Measurements from ENCODE around the gene ATP5F1B. TPM values are rescaled to one million over a fixed set of nuclear protein-coding genes. Genes with fewer than 3 reads are reported as not detected.

ATP5F1B gene
- 100 to 1,000 TPM; 432 to 536 TPM for total RNA-seq
- polyA plus RNA-seq (ENCODE audit: insufficient read length in 2 of 2): 100 to 1,000 TPM; 816 to 838 TPM
- long read RNA-seq, donor 1, transcript ATP5F1B-208 (2 exons, 457 nt): minor isoform, 58 of 1,231 reads
- long read RNA-seq, donor 1, transcript ATP5F1B-201 (10 exons, 1,839 nt): major isoform, 236 of 1,231 reads
- long read RNA-seq, donor 1, partial matches to known transcripts: 918 of 1,231 reads
- long read RNA-seq, donor 1, other reads (novel, unspliced or antisense): 15 of 1,231 reads
- long read RNA-seq, donor 2, transcript ATP5F1B-208 (2 exons, 457 nt): minor isoform, 15 of 241 reads
- long read RNA-seq, donor 2, transcript ATP5F1B-201 (10 exons, 1,839 nt): major isoform, 93 of 241 reads
- long read RNA-seq, donor 2, partial matches to known transcripts: 131 of 241 reads
- long read RNA-seq, donor 2, other reads (novel, unspliced or antisense): 0 of 241 reads
- long read RNA-seq, donor 3, transcript ATP5F1B-208 (2 exons, 457 nt): minor isoform, 25 of 390 reads
- long read RNA-seq, donor 3, transcript ATP5F1B-206 (3 exons, 863 nt): minor isoform, 7 of 390 reads
- long read RNA-seq, donor 3, transcript ATP5F1B-201 (10 exons, 1,839 nt): major isoform, 127 of 390 reads
- long read RNA-seq, donor 3, partial matches to known transcripts: 231 of 390 reads
- long read RNA-seq, donor 3, other reads (novel, unspliced or antisense): 0 of 390 reads
- long read RNA-seq, donor 4, transcript ATP5F1B-206 (3 exons, 863 nt): minor isoform, 10 of 756 reads
- long read RNA-seq, donor 4, transcript ATP5F1B-201 (10 exons, 1,839 nt): major isoform, 154 of 756 reads
- long read RNA-seq, donor 4, transcript ATP5F1B-208 (2 exons, 457 nt): minor isoform, 70 of 756 reads
- long read RNA-seq, donor 4, partial matches to known transcripts: 517 of 756 reads
- long read RNA-seq, donor 4, other reads (novel, unspliced or antisense): 5 of 756 reads

DNA sequence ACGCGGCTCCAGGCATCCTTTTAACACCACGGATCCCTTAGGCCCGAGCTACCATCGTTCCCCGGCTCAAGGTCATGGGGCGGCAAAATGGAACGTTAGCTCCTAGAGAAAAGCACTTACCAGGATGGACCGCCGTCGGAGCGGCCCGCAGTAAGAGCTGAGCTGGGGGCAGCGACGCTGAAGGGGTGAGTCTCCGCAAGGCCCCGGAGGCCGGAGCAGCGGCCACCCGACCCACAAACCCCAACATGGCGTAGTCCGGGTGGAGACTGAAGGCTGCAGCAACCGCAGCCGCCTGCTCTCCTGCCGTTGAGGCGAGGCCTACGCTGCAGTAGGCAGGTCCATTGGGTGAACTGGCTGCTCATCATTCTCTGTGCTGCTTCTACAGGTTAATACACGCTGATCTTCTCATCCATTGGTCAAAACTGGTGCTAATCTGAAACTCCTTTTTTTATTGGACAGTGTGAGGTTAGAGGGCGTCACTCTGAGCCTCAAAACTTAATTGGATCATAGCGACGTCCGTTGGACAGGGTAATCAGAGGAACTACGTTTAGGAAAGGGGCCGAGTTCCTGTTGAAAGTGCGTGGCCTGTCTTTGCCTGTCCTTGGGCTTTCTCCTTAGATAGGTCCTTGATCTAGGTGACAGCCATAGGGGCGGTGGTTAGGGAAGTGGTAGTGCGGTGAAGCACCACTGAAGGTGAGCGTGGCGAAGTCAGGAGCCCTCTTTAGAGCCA is at the start of gene ATP5F1B:
Gene ATP5F1B, minus strand, starts transcription at position 268 of the 730 bp plus-strand sequence. Its CDS starts 21 bp downstream, at position 247.
- Histone ChIP-seq H3K27me3 (ENCODE audit: control insufficient read depth, insufficient read depth, low read length) (no peaks in the 10 kb centered on the region), H3K9me3 (ENCODE audit: control insufficient read depth, insufficient read depth, low read length) (no peaks in the 10 kb centered on the region), H3K27ac (ENCODE audit: low read depth, low read length) (peak within 1 kb of the TSS; percentile 97), H3K36me3 (ENCODE audit: control insufficient read depth, insufficient read depth, low read length) (peaks cover 21% of the 10 kb centered on the region), H3K4me3 (ENCODE audit: low read depth, low read length) (peak within 1 kb of the TSS; percentile 100), H3K4me1 (ENCODE audit: control insufficient read depth, insufficient read depth, low read length) (peaks cover 7% of the 10 kb centered on the region)
- WGBS (ENCODE audit: insufficient coverage): 0% methylated on average over 35 of the region's 39 CpGs
- peak; percentile 96 to 100 (median 99) for DNase-seq (ENCODE audit: low read depth in 4 of 6, low spot score in 6 of 6)

DNA sequence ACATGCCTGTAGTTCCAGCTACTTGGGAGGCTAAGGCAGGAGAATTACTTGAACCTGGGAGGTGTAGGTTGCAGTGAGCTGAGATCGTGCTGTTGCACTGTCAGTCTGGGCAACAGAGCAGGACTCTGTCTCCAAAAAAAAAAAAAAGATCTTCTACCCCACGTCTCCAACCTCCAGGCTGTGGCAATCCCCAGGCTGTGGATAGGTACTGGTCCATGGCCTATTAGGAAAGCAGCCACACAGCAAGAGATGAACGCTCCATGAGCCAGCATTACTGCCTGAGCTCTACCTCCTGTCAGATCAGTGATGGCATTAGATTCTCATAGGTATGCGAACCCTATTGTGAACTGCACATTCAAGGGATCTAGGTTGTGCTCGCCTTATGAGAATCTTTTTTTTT is 48.4 kb upstream of the ATP5F1B start:
- no peak overlapping the region for H3K4me3 ChIP-seq (ENCODE audit: low read depth, low read length)
- H3K27me3 ChIP-seq (ENCODE audit: control insufficient read depth, insufficient read depth, low read length): no peaks in the 10 kb centered on the region
- H3K4me1 ChIP-seq (ENCODE audit: control insufficient read depth, insufficient read depth, low read length): peaks cover 4% of the 10 kb centered on the region
- DNase-seq (ENCODE audit: low read depth in 4 of 6, low spot score in 6 of 6): no peak
- H3K36me3 ChIP-seq (ENCODE audit: control insufficient read depth, insufficient read depth, low read length): no peaks in the 10 kb centered on the region
- WGBS (ENCODE audit: insufficient coverage): no CpG with 5 or more reads among the region's 5 CpGs
- no peak overlapping the region for H3K27ac ChIP-seq (ENCODE audit: low read depth, low read length)
- H3K9me3 ChIP-seq (ENCODE audit: control insufficient read depth, insufficient read depth, low read length): no peaks in the 10 kb centered on the region

DNA sequence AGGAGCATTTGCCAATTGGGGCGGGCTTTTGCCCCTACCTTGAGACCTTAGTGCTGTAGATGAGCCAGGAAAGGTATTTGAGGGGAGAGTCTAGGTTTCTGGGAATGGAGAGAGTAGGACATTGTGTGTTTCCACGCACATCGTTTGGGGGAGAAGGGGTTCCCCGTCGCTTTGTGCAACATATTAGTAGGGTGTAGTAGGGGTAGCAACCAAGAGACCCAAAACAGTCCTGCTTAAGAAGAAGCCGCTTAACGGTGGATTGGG is 43.0 kb upstream of the ATP5F1B start:
- Histone ChIP-seq H3K4me3 (ENCODE audit: low read depth, low read length) (peak overlapping the region; percentile 97), H3K27ac (ENCODE audit: low read depth, low read length) (peak overlapping the region; percentile 100), H3K9me3 (ENCODE audit: control insufficient read depth, insufficient read depth, low read length) (no peaks in the 10 kb centered on the region), H3K4me1 (ENCODE audit: control insufficient read depth, insufficient read depth, low read length) (peaks cover 30% of the 10 kb centered on the region), H3K27me3 (ENCODE audit: control insufficient read depth, insufficient read depth, low read length) (no peaks in the 10 kb centered on the region), H3K36me3 (ENCODE audit: control insufficient read depth, insufficient read depth, low read length) (peaks cover 6% of the 10 kb centered on the region)
- DNase-seq (ENCODE audit: low read depth in 4 of 6, low spot score in 6 of 6): no peak
- 0% methylated on average over 7 of the region's 7 CpGs for WGBS (ENCODE audit: insufficient coverage)

DNA sequence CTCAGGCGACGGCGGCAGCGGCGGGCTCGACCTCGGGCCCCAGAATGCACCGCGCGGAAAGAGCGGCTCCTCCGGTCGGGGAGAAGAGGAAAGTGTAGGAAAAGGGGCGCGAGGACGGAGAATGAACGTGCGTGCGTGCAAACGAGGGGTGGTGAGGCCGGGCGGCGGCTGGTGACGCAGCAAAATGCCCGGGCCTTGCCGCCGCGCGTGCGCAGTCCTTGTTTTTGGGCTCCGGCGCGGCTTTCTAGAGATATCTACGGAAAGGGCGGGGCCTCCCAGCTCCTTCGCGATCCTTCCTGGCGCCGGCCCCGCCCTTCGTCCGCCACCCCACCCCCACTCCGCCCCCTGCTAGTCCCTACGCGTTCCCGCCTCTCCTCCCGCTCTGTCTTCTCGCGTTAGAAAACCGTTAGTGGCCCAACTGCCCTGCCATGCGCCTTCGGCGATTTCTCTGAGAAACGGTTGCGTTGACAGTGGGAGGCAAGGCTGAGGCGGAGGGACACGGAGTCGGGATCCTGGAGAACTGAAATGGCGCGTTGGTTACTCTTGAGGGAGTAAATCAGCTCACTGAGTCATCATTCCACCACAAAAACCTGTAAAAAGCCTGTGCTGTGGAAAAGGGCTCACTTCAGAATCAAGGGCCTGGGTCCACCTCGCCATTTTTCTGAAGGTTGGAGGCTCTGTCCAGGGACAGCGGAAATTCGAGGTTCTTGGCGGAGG is 42.5 kb upstream of the ATP5F1B start, which contains the start of gene PTGES3:
Gene PTGES3, minus strand, starts transcription at position 156 of the 717 bp plus-strand sequence. CDS start 285 bp downstream, outside the sequence.
- H3K27me3 ChIP-seq (ENCODE audit: control insufficient read depth, insufficient read depth, low read length): no peaks in the 10 kb centered on the region
- DNase-seq (ENCODE audit: low read depth in 4 of 6, low spot score in 6 of 6): peak; percentile 92 to 99 (median 96)
- peaks cover 6% of the 10 kb centered on the region for H3K36me3 ChIP-seq (ENCODE audit: control insufficient read depth, insufficient read depth, low read length)
- peak within 1 kb of the TSS; percentile 97 for H3K4me3 ChIP-seq (ENCODE audit: low read depth, low read length)
- no peaks in the 10 kb centered on the region for H3K9me3 ChIP-seq (ENCODE audit: control insufficient read depth, insufficient read depth, low read length)
- H3K4me1 ChIP-seq (ENCODE audit: control insufficient read depth, insufficient read depth, low read length): peaks cover 30% of the 10 kb centered on the region
- peak within 1 kb of the TSS; percentile 100 for H3K27ac ChIP-seq (ENCODE audit: low read depth, low read length)
- under 1% methylated on average over 59 of the region's 64 CpGs for WGBS (ENCODE audit: insufficient coverage)

DNA sequence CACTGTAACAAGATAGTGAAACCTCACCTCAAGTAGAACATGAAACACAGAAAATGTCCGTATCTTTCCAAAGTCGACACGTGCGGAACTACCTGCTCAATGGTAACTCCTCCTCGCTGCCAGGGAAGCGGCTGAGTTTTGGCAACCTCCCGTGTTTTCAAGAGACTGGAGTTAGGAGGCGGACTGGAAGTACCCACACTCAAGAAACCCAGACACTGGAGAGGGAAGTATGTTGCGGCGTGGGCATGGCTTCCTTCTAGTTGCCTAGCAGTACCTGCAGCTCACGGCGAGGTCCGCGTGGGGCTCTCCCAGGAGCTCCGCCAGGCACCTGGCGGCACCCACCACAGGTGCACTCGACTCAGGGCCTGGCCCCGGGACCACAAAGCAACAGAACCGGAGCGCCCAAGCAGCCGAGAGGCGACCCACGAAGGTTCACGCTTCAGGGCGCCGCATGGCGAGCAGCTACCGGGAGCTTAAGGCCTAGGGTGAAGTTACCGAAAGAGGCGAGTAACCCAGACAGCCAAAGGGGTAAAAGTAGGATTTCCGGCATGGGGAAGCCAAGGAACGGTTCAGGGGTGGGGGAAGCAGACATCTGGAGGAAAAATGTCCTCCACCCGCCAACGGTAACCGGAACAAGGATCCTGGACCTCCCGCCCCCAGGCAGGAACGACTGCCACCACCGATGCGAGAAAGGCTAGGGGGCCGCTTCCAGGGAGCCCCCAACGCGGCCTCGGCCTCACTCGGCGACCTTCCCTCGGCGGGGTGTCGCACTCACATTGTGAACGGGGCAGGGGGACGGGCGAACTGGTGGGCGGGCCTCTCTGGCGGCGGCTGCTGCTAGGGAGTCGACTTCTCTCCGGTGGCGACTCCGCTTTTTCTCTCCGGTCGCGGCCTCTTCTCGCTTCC is 41.7 kb upstream of the ATP5F1B start:
- Histone ChIP-seq H3K4me3 (ENCODE audit: low read depth, low read length) (peak overlapping the region; percentile 97), H3K27me3 (ENCODE audit: control insufficient read depth, insufficient read depth, low read length) (no peaks in the 10 kb centered on the region), H3K4me1 (ENCODE audit: control insufficient read depth, insufficient read depth, low read length) (peaks cover 30% of the 10 kb centered on the region), H3K36me3 (ENCODE audit: control insufficient read depth, insufficient read depth, low read length) (peaks cover 10% of the 10 kb centered on the region), H3K9me3 (ENCODE audit: control insufficient read depth, insufficient read depth, low read length) (no peaks in the 10 kb centered on the region), H3K27ac (ENCODE audit: low read depth, low read length) (peak overlapping the region; percentile 100)
- under 1% methylated on average over 60 of the region's 62 CpGs for WGBS (ENCODE audit: insufficient coverage)
- DNase-seq (ENCODE audit: low read depth in 4 of 6, low spot score in 6 of 6): peak in 5 of 6 donors; percentile 10 to 57 (median 29)

DNA sequence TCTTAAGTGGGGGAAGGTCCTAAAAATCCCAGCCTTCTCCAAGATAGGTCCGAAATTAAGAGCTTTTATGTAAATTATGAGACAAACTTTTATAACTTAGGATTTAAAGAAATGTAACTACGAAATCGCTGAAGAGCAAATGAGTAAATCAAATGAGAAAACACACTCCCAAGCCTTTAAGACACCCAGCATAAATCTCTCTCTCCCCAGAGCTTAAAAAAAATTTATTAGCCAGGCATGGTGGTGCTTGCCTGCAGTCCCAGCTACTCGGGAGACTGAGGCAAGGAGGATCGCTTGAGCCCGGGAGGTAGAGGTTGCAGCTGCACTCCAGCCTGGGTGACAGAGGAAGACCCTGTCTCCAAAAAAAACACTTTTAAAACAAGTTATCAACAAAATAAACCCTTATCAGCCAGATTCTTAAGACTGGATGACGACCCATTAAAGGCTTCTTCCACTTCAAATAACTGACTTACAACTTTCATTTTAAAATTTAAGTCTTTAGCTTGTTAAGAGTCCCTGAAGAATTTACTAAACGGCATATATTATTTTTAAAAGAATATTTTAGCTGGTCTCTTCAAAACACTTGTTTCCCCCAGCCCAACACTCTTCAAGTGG is 39.1 kb upstream of the ATP5F1B start:
- no peak for DNase-seq (ENCODE audit: low read depth in 4 of 6, low spot score in 6 of 6)
- Histone ChIP-seq H3K4me3 (ENCODE audit: low read depth, low read length) (no peak overlapping the region), H3K4me1 (ENCODE audit: control insufficient read depth, insufficient read depth, low read length) (peaks cover 30% of the 10 kb centered on the region), H3K36me3 (ENCODE audit: control insufficient read depth, insufficient read depth, low read length) (peaks cover 21% of the 10 kb centered on the region), H3K27me3 (ENCODE audit: control insufficient read depth, insufficient read depth, low read length) (no peaks in the 10 kb centered on the region), H3K27ac (ENCODE audit: low read depth, low read length) (peak overlapping the region; percentile 54), H3K9me3 (ENCODE audit: control insufficient read depth, insufficient read depth, low read length) (no peaks in the 10 kb centered on the region)
- 60% methylated on average over 1 of the region's 8 CpGs for whole genome bisulfite sequencing (ENCODE audit: insufficient coverage)

DNA sequence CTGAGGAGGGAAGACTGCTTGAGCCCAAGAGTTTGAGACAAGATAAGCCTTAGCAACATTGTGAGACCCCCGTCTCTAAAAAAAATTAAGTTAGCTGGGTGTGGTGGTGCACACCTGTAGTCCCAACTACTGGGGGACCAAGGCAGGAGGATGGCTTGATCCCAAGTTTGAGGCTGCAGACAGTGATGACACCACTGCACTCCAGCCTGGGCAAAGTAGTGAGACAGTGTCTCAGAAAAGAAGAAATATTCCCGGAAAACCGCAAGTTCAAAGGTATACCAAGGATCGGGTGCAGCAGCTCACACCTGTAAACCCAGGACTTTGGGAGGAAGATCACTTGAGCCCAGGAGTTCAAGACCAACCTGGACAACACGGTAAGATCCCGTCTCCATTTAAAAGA is 36.5 kb upstream of the ATP5F1B start:
- H3K36me3 ChIP-seq (ENCODE audit: control insufficient read depth, insufficient read depth, low read length): peaks cover 16% of the 10 kb centered on the region
- DNase-seq (ENCODE audit: low read depth in 4 of 6, low spot score in 6 of 6): no peak
- peaks cover 16% of the 10 kb centered on the region for H3K4me1 ChIP-seq (ENCODE audit: control insufficient read depth, insufficient read depth, low read length)
- no peak overlapping the region for H3K27ac ChIP-seq (ENCODE audit: low read depth, low read length)
- H3K4me3 ChIP-seq (ENCODE audit: low read depth, low read length): no peak overlapping the region
- no peaks in the 10 kb centered on the region for H3K27me3 ChIP-seq (ENCODE audit: control insufficient read depth, insufficient read depth, low read length)
- H3K9me3 ChIP-seq (ENCODE audit: control insufficient read depth, insufficient read depth, low read length): no peaks in the 10 kb centered on the region
- WGBS (ENCODE audit: insufficient coverage): 98% methylated on average over 4 of the region's 6 CpGs

All from spinal cord (tissue), 10 donors.